Measurements from ENCODE around the gene E2F6.

E2F6 gene

GRCh38 chr2:11437602-11438001 is 28.4 kb downstream of the E2F6 start:
- no peak for DNase-seq (ENCODE audit: low spot score)
- no peak for TF ChIP-seq CTCF (IDR thresholded peaks at IDR 0.05; ENCODE audit: extremely low read depth, missing control alignments)

- no peak for DNase-seq (ENCODE audit: low spot score)
- TF ChIP-seq CTCF (IDR thresholded peaks at IDR 0.05; ENCODE audit: extremely low read depth, missing control alignments): no peak
Measured at GRCh38 chr2:11435036-11435435, 30.9 kb downstream of the E2F6 start.

GRCh38 chr2:11434443-11434842 is 31.5 kb downstream of the E2F6 start:
- no peak for TF ChIP-seq CTCF (IDR thresholded peaks at IDR 0.05; ENCODE audit: extremely low read depth, missing control alignments)
- no peak for DNase-seq (ENCODE audit: low spot score)

- DNase-seq (ENCODE audit: low spot score): no peak
- no peak for TF ChIP-seq CTCF (IDR thresholded peaks at IDR 0.05; ENCODE audit: extremely low read depth, missing control alignments)
Measured at GRCh38 chr2:11433822-11434221, 32.1 kb downstream of the E2F6 start.

- no peak for TF ChIP-seq CTCF (IDR thresholded peaks at IDR 0.05; ENCODE audit: extremely low read depth, missing control alignments)
- no peak for DNase-seq (ENCODE audit: low spot score)
Measured at GRCh38 chr2:11430729-11431128, 35.2 kb downstream of the E2F6 start.

- TF ChIP-seq CTCF (IDR thresholded peaks at IDR 0.05; ENCODE audit: extremely low read depth, missing control alignments): no peak
Measured at GRCh38 chr2:11427224-11427623, 38.7 kb downstream of the E2F6 start.

GRCh38 chr2:11422901-11423435 is 43.0 kb downstream of the E2F6 start:
- TF ChIP-seq CTCF (IDR thresholded peaks at IDR 0.05; ENCODE audit: extremely low read depth, missing control alignments): no peak
- no peak for DNase-seq (ENCODE audit: low spot score)

More at GRCh38 chr2:11427224-11427623, 38.7 kb downstream of the E2F6 start:
- no peak for DNase-seq (ENCODE audit: low spot score)

All from GM20000 (cell line).